Measurements from ENCODE around the gene PAAF1.

PAAF1 gene

GRCh38 chr11:73913472-73913871 is 36.7 kb downstream of the PAAF1 start:
- in situ Hi-C loops (cut with HindIII; ENCODE audit: low sequenced_read_pairs), result no loop called here
- TF ChIP-seq CTCF (IDR thresholded peaks at IDR 0.05; ENCODE audit: low read depth, low read length, missing control alignments), result no peak
- no peak for DNase-seq (ENCODE audit: low read depth)
- H3K4me3 ChIP-seq (ENCODE audit: low read depth, low read length), result no peak overlapping the region

- in situ Hi-C loops (cut with HindIII; ENCODE audit: low sequenced_read_pairs), result no loop called here
- no peak for DNase-seq (ENCODE audit: low read depth)
- TF ChIP-seq CTCF (IDR thresholded peaks at IDR 0.05; ENCODE audit: low read depth, low read length, missing control alignments), result no peak
- no peak overlapping the region for H3K4me3 ChIP-seq (ENCODE audit: low read depth, low read length)
These were observed 37.5 kb downstream of the PAAF1 start for GRCh38 chr11:73914284-73914683.

GRCh38 chr11:73916435-73916834 is 39.6 kb downstream of the PAAF1 start:
- TF ChIP-seq CTCF (IDR thresholded peaks at IDR 0.05; ENCODE audit: low read depth, low read length, missing control alignments), result no peak
- no peak overlapping the region for H3K4me3 ChIP-seq (ENCODE audit: low read depth, low read length)
- DNase-seq (ENCODE audit: low read depth), result no peak
- in situ Hi-C loops (cut with HindIII; ENCODE audit: low sequenced_read_pairs), result no loop called here

- no peak overlapping the region for H3K4me3 ChIP-seq (ENCODE audit: low read depth, low read length)
- DNase-seq (ENCODE audit: low read depth), result no peak
- TF ChIP-seq CTCF (IDR thresholded peaks at IDR 0.05; ENCODE audit: low read depth, low read length, missing control alignments), result no peak
- in situ Hi-C loops (cut with HindIII; ENCODE audit: low sequenced_read_pairs), result no loop called here
These were observed 44.4 kb downstream of the PAAF1 start for GRCh38 chr11:73921180-73921579.

- H3K4me3 ChIP-seq (ENCODE audit: low read depth, low read length), result no peak overlapping the region
- no peak for DNase-seq (ENCODE audit: low read depth)
- no peak for TF ChIP-seq CTCF (IDR thresholded peaks at IDR 0.05; ENCODE audit: low read depth, low read length, missing control alignments)
- in situ Hi-C loops (cut with HindIII; ENCODE audit: low sequenced_read_pairs), result no loop called here
These were observed 52.6 kb downstream of the PAAF1 start for GRCh38 chr11:73929388-73929787.

GRCh38 chr11:73931039-73931645 is 54.3 kb downstream of the PAAF1 start:
- in situ Hi-C loops (cut with HindIII; ENCODE audit: low sequenced_read_pairs), result no loop called here
- peak; percentile 76 for DNase-seq (ENCODE audit: low read depth)
- TF ChIP-seq CTCF (IDR thresholded peaks at IDR 0.05; ENCODE audit: low read depth, low read length, missing control alignments), result peak; percentile 53
- no peak overlapping the region for H3K4me3 ChIP-seq (ENCODE audit: low read depth, low read length)

Data from astrocyte of the cerebellum (primary cell).